Neural progenitor cell (in vitro differentiated cells): Measurements from ENCODE around the gene PSME3IP1. TPM values are rescaled to one million over a fixed set of nuclear protein-coding genes. Genes with fewer than 3 reads are reported as not detected.

Experiments used
- DNase-seq: peaks from one replicate; pipeline ENCODE4 v3.0.0-alpha.2; 2016; ENCODE audit warnings: low spot score
- H2AFZ ChIP-seq: fragments of 200-600 bp; sonication (generic); replicated peaks from 2 replicates; pipeline ENCODE4 v1.6.1; 2016; ENCODE audit warnings: antibody characterized with exemption
- H3F3A ChIP-seq: fragments of 200-600 bp; sonication (generic); 2 replicates; pipeline ENCODE4 v1.6.1; 2016; ENCODE audit warnings: antibody characterized with exemption, low read depth
- H3K27ac ChIP-seq: fragments of 200-600 bp; sonication (generic); 2 replicates; pipeline ENCODE4 v1.5.1; 2016; ENCODE audit warnings: mild to moderate bottlenecking
- H3K27me3 ChIP-seq: fragments of 200-600 bp; sonication (generic); 2 replicates; pipeline ENCODE4 v1.6.1; 2016; ENCODE audit warnings: mild to moderate bottlenecking, moderate library complexity
- H3K36me3 ChIP-seq: fragments of 200-600 bp; sonication (generic); 2 replicates; pipeline ENCODE4 v1.5.1; 2016
- H3K4me1 ChIP-seq: fragments of 200-600 bp; sonication (generic); 2 replicates; pipeline ENCODE4 v1.6.1; 2016; ENCODE audit warnings: mixed run types
- H3K4me2 ChIP-seq: fragments of 200-600 bp; sonication (generic); 2 replicates; pipeline ENCODE4 v1.6.1; 2016
- H3K4me3 ChIP-seq: fragments of 200-600 bp; sonication (generic); 2 replicates; pipeline ENCODE4 v1.5.1; 2016
- H3K79me2 ChIP-seq: fragments of 200-600 bp; sonication (generic); 2 replicates; pipeline ENCODE4 v1.6.1; 2016; ENCODE audit warnings: low read depth
- H3K9ac ChIP-seq: fragments of 200-600 bp; sonication (generic); 2 replicates; pipeline ENCODE4 v1.6.1; 2016
- H3K9me3 ChIP-seq: fragments of 200-600 bp; sonication (generic); 2 replicates; pipeline ENCODE4 v1.5.1; 2016; ENCODE audit warnings: low read depth
- H4K20me1 ChIP-seq: fragments of 200-600 bp; sonication (generic); 2 replicates; pipeline ENCODE4 v1.6.1; 2016; ENCODE audit warnings: low read depth
- H3K27ac Mint-ChIP-seq: 3 replicates; pipeline ENCODE4 v1.8.0; 2021; ENCODE audit warnings: mixed read lengths
- H3K27me3 Mint-ChIP-seq: 2 replicates; pipeline ENCODE4 v1.8.0; 2022; ENCODE audit warnings: low read depth, mild to moderate bottlenecking, inconsistent platforms, moderate library complexity, mixed read lengths; ENCODE audit not compliant: insufficient read depth
- H3K36me3 Mint-ChIP-seq: 3 replicates; pipeline ENCODE4 v1.8.0; 2021; ENCODE audit warnings: mixed read lengths
- H3K4me1 Mint-ChIP-seq: 3 replicates; pipeline ENCODE4 v1.8.0; 2021; ENCODE audit warnings: mixed read lengths
- H3K4me3 Mint-ChIP-seq: 3 replicates; pipeline ENCODE4 v1.8.0; 2021; ENCODE audit warnings: mild to moderate bottlenecking, moderate library complexity, mixed read lengths
- H3K9me3 Mint-ChIP-seq: 3 replicates; pipeline ENCODE4 v1.8.0; 2020; ENCODE audit warnings: mixed read lengths
- CTCF ChIP-seq: fragments of 200-600 bp; sonication (generic); IDR thresholded peaks from 2 replicates; pipeline ENCODE4 v1.5.1; 2017; ENCODE audit warnings: antibody characterized with exemption, mild to moderate bottlenecking
- EZH2 ChIP-seq: fragments of 200-600 bp; sonication (generic); IDR thresholded peaks from 2 replicates; pipeline ENCODE4 v1.6.1; 2017; ENCODE audit warnings: antibody characterized with exemption, mild to moderate bottlenecking, moderate library complexity
- EZH2phosphoT487 ChIP-seq: fragments of 200-600 bp; sonication (generic); IDR thresholded peaks from 2 replicates; pipeline ENCODE4 v1.6.1; 2017; ENCODE audit warnings: antibody characterized with exemption
- total RNA-seq: library from RNA; depleted of rRNA; stranded (reverse); fragments of >200 nt; gene quantifications from 2 replicates; pipeline ENCODE4 v1.2.3, GENCODE V29; 2015; ENCODE audit warnings: low replicate concordance

Gene PSME3IP1
- total RNA-seq, 1 donor from 2014 or later = 184 TPM

- Histone ChIP-seq H3K9me3 (no peaks in the 10 kb centered on the region), H2AFZ (no peak overlapping the region), H3K4me2 (no peak overlapping the region), H3K27me3 (no peaks in the 10 kb centered on the region), H3K4me1 (peaks cover 24% of the 10 kb centered on the region), H3F3A (peaks cover 14% of the 10 kb centered on the region), H3K27ac (no peak overlapping the region), H3K79me2 (no peaks in the 10 kb centered on the region), H3K9ac (no peak overlapping the region), H3K4me3 (no peak overlapping the region), H4K20me1 (peaks cover 12% of the 10 kb centered on the region), H3K36me3 (peaks cover 7% of the 10 kb centered on the region)
- H3K9me3 Mint-ChIP-seq = no peaks in the 10 kb centered on the region
- H3K27ac Mint-ChIP-seq = no peak overlapping the region
- peaks cover 34% of the 10 kb centered on the region for H3K4me1 Mint-ChIP-seq
- peaks cover 38% of the 10 kb centered on the region for H3K36me3 Mint-ChIP-seq
- no peak for TF ChIP-seq EZH2phosphoT487
- no peak for TF ChIP-seq EZH2
- no peak for TF ChIP-seq CTCF
- H3K4me3 Mint-ChIP-seq = no peak overlapping the region
- H3K27me3 Mint-ChIP-seq = peaks cover 3% of the 10 kb centered on the region
- DNase-seq = no peak
Observed at GRCh38 chr16:57152096-57153093, 33.4 kb downstream of the PSME3IP1 start.

GRCh38 chr16:57151369-57151768 is 34.5 kb downstream of the PSME3IP1 start:
- Histone ChIP-seq H3K4me1 (peaks cover 30% of the 10 kb centered on the region), H3K79me2 (no peaks in the 10 kb centered on the region), H4K20me1 (peaks cover 12% of the 10 kb centered on the region), H3K4me2 (peak overlapping the region; percentile 18), H3K27ac (no peak overlapping the region), H3K36me3 (peaks cover 2% of the 10 kb centered on the region), H2AFZ (no peak overlapping the region), H3K27me3 (no peaks in the 10 kb centered on the region), H3K9ac (no peak overlapping the region), H3K9me3 (no peaks in the 10 kb centered on the region), H3F3A (peaks cover 24% of the 10 kb centered on the region), H3K4me3 (no peak overlapping the region)
- no peak overlapping the region for H3K27ac Mint-ChIP-seq
- H3K27me3 Mint-ChIP-seq = peaks cover 6% of the 10 kb centered on the region
- H3K36me3 Mint-ChIP-seq = peaks cover 36% of the 10 kb centered on the region
- no peaks in the 10 kb centered on the region for H3K9me3 Mint-ChIP-seq
- no peak overlapping the region for H3K4me3 Mint-ChIP-seq
- peaks cover 44% of the 10 kb centered on the region for H3K4me1 Mint-ChIP-seq
- DNase-seq = no peak
- no peak for TF ChIP-seq EZH2
- no peak for TF ChIP-seq EZH2phosphoT487
- no peak for TF ChIP-seq CTCF

DNA sequence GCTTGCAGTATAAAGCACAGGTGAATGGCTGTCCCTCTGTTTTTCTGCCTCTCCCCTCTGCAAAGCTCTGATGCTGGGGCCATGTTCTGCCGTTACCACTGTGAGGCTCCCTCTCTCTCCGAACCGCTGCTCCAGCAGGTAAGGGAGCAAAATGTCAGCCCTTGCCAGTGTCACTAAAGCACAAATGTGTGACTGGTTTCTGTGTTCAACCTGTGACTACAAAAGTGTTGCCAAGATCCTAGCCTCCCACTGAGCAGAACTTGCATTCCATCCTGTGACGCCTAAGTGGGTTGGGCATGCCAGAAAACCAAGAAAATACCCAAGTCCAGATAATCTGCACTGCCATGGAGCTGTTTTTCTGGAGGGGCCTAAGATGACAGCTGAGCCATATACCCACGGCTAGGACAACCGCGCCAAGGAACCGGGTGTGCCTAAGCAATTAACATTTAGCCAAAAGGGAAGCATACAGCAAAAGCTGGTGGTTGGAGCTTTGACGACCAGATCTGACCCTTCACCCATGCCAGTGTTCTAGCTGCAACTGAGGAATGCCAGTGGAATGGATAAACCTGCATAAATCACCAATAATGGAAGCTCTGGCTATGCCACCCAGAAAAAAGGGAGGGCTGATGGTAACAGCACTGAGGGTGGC is 35.0 kb downstream of the PSME3IP1 start:
- peaks cover 24% of the 10 kb centered on the region for H3F3A ChIP-seq
- no peaks in the 10 kb centered on the region for H3K36me3 ChIP-seq
- no peak overlapping the region for H3K4me3 ChIP-seq
- Mint-ChIP-seq H3K27me3 (peaks cover 6% of the 10 kb centered on the region), H3K4me1 (peaks cover 48% of the 10 kb centered on the region), H3K4me3 (no peak overlapping the region), H3K9me3 (no peaks in the 10 kb centered on the region), H3K27ac (no peak overlapping the region), H3K36me3 (peaks cover 31% of the 10 kb centered on the region)
- no peaks in the 10 kb centered on the region for H3K9me3 ChIP-seq
- peaks cover 30% of the 10 kb centered on the region for H3K4me1 ChIP-seq
- no peaks in the 10 kb centered on the region for H3K27me3 ChIP-seq
- H3K27ac ChIP-seq = no peak overlapping the region
- H3K4me2 ChIP-seq = peak overlapping the region; percentile 18
- H3K9ac ChIP-seq = no peak overlapping the region
- no peak for DNase-seq
- no peaks in the 10 kb centered on the region for H3K79me2 ChIP-seq
- TF ChIP-seq EZH2phosphoT487 (no peak), CTCF (no peak), EZH2 (no peak)
- H4K20me1 ChIP-seq = peaks cover 12% of the 10 kb centered on the region
- no peak overlapping the region for H2AFZ ChIP-seq
